K562 (cell line): ENCODE data around the gene NT5C1A.

Experiments
- CBX5 ChIP-seq: IDR thresholded peaks from 2 replicates; pipeline ENCODE4 v1.6.1; 2014; ENCODE audit warnings: low read depth, borderline replicate concordance
- CEBPB ChIP-seq: fragments of 450-650 bp; IDR thresholded peaks from 2 replicates; pipeline ENCODE4 v1.6.1; 2016; ENCODE audit warnings: missing genetic modification characterization, missing compliant biosample characterization
- MEF2A ChIP-seq: IDR thresholded peaks from 2 replicates; pipeline ENCODE4 v1.6.1; 2011; ENCODE audit warnings: low read depth, mild to moderate bottlenecking, low read length, moderate library complexity; ENCODE audit not compliant: control insufficient read depth
- MXI1 ChIP-seq: IDR thresholded peaks from 2 replicates; pipeline ENCODE4 v1.6.1; 2011; ENCODE audit warnings: low read depth, mild to moderate bottlenecking, improper control_type of control experiment, low read length
- NFRKB ChIP-seq: fragments of 450-650 bp; IDR thresholded peaks from 2 replicates; pipeline ENCODE4 v1.6.1; 2016; ENCODE audit warnings: low read depth
- NONO ChIP-seq, 2 experiments: fragments of 200-400 bp in 1 of 2; fragments of 450-650 bp in 1 of 2; formaldehyde crosslinking in 1 of 2; IDR thresholded peaks; 2 replicates each; pipeline ENCODE4 v1.6.1; 2017; ENCODE audit warnings: low read depth in 2 of 2, mild to moderate bottlenecking in 2 of 2, moderate library complexity in 2 of 2, low read length in 1 of 2
- RAD21 ChIP-seq, 2 experiments: fragments of 250-450 bp in 1 of 2; fragments of 450-650 bp in 1 of 2; sonication (Bioruptor Pico) in 1 of 2; formaldehyde crosslinking in 1 of 2; IDR thresholded peaks in 1 of 2; conservative IDR thresholded peaks in 1 of 2; 2 replicates each; pipeline versions ENCODE4 v1.4.0 to v1.8.0; 2020 to 2022; ENCODE audit warnings: mild to moderate bottlenecking in 2 of 2, moderate library complexity in 1 of 2
- SRF ChIP-seq, 2 experiments: fragments of 250-450, 450-650 bp in 1 of 2; sonication (Bioruptor Pico) in 1 of 2; sonication (generic) in 1 of 2; formaldehyde crosslinking; IDR thresholded peaks; 2 replicates each; pipeline versions ENCODE4 v1.5.0 to v1.5.1; 2020 to 2022; ENCODE audit warnings: mild to moderate bottlenecking in 1 of 2, missing genetic modification reagents in 1 of 2
- TAF7 ChIP-seq: fragments of 450-650 bp; IDR thresholded peaks from 2 replicates; pipeline ENCODE4 v1.6.1; 2016; ENCODE audit warnings: missing genetic modification characterization, missing compliant biosample characterization
- TF ChIP-seq, protein P1 (sequence below), 3 experiments: IDR thresholded peaks in 2 of 3; conservative IDR thresholded peaks in 1 of 3; 2 replicates each; pipeline ENCODE4 v1.5.1; 2011 to 2012; ENCODE audit warnings: low read length in 3 of 3, mild to moderate bottlenecking in 3 of 3, control low read depth in 2 of 3, improper control_type of control experiment in 1 of 3, inconsistent platforms in 1 of 3, low read depth in 1 of 3, mixed read lengths in 1 of 3, moderate library complexity in 1 of 3; ENCODE audit not compliant: insufficient read depth in 2 of 3

DNA sequence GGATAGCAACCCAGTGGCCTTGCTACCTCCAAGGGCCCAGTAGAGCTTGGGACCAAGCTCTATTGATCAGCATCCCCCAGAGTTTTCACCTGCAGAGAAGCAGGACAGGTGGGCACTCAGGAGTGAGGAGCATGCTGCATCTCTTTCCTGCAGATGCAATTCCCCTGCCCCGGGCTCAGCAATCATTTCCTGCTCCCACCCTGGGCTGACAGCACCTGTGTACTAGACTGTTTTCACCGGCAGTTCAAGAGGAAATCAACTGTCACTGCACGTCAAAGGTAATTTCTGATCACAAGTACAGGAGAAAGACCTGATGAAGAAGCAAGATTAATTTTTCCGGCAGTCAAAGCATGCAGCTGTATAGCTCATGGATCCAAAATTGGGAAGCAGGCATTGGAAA, 8.8 kb upstream of the NT5C1A start:
- TF ChIP-seq CBX5 (no peak), TAF7 (tag) (no peak), CEBPB (no peak), SRF (CRISPR knock-in tag; IDR thresholded peaks at IDR 0.05) (no peak), MEF2A (no peak), RAD21 (CRISPR knock-in tag; conservative IDR thresholded peaks at IDR 0.05 in 1 of 2, IDR thresholded peaks at IDR 0.05 in 1 of 2) (no peak), NFRKB (no peak), NONO (IDR thresholded peaks at IDR 0.05; ENCODE audit: low read depth in 2 of 2, low read length in 1 of 2) (no peak), MXI1 (no peak)
- TF ChIP-seq, protein P1, sequence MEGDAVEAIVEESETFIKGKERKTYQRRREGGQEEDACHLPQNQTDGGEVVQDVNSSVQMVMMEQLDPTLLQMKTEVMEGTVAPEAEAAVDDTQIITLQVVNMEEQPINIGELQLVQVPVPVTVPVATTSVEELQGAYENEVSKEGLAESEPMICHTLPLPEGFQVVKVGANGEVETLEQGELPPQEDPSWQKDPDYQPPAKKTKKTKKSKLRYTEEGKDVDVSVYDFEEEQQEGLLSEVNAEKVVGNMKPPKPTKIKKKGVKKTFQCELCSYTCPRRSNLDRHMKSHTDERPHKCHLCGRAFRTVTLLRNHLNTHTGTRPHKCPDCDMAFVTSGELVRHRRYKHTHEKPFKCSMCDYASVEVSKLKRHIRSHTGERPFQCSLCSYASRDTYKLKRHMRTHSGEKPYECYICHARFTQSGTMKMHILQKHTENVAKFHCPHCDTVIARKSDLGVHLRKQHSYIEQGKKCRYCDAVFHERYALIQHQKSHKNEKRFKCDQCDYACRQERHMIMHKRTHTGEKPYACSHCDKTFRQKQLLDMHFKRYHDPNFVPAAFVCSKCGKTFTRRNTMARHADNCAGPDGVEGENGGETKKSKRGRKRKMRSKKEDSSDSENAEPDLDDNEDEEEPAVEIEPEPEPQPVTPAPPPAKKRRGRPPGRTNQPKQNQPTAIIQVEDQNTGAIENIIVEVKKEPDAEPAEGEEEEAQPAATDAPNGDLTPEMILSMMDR (IDR thresholded peaks at IDR 0.05 in 2 of 3, conservative IDR thresholded peaks at IDR 0.05 in 1 of 3; ENCODE audit: insufficient read depth in 2 of 3, low read depth in 1 of 3, low read length in 3 of 3), result no peak
